Stimulated activated CD4-positive, alpha-beta T cell treated with anti-CD3 and anti-CD28 coated beads, TNF-alpha, amount 100 ng/mL, for 1 hour (primary cell): Measurements from ENCODE around the gene DLG2.

ENCODE experiments used
- DNase-seq, 3 donors: peaks; one replicate each; pipeline ENCODE4 v3.0.0-alpha.2; 2020; ENCODE audit warnings: low read depth in 3 of 3, low spot score in 1 of 3

DLG2 gene

GRCh38 chr11:84236436-84236835 lies 1390.7 kb downstream of the DLG2 start:
- DNase-seq: no peak

- no peak for DNase-seq
Observed at GRCh38 chr11:84234462-84235202, 1392.5 kb downstream of the DLG2 start.

- no peak for DNase-seq
Observed at GRCh38 chr11:84234011-84234410, 1393.1 kb downstream of the DLG2 start.

- DNase-seq: no peak
Observed at GRCh38 chr11:84232511-84232910, 1394.6 kb downstream of the DLG2 start.

GRCh38 chr11:84230402-84230801 lies 1396.7 kb downstream of the DLG2 start:
- no peak for DNase-seq

GRCh38 chr11:84227970-84228665 lies 1399.0 kb downstream of the DLG2 start:
- DNase-seq: no peak

GRCh38 chr11:84224042-84224441 lies 1403.1 kb downstream of the DLG2 start:
- DNase-seq: no peak

GRCh38 chr11:84218318-84218717 lies 1408.8 kb downstream of the DLG2 start:
- DNase-seq: no peak

GRCh38 chr11:84215672-84216071 lies 1411.5 kb downstream of the DLG2 start:
- DNase-seq: no peak

- no peak for DNase-seq
Observed at GRCh38 chr11:84214557-84214956, 1412.6 kb downstream of the DLG2 start.

- no peak for DNase-seq
Observed at GRCh38 chr11:84212468-84213390, 1414.4 kb downstream of the DLG2 start.

GRCh38 chr11:84211896-84212295 lies 1415.2 kb downstream of the DLG2 start:
- no peak for DNase-seq

- DNase-seq: no peak
Observed at GRCh38 chr11:84194696-84195095, 1432.4 kb downstream of the DLG2 start.

GRCh38 chr11:84193706-84194105 lies 1433.4 kb downstream of the DLG2 start:
- DNase-seq: no peak

- DNase-seq: no peak
Observed at GRCh38 chr11:84188521-84188920, 1438.6 kb downstream of the DLG2 start.

GRCh38 chr11:84173078-84173477 lies 1454.1 kb downstream of the DLG2 start:
- no peak for DNase-seq

GRCh38 chr11:84165139-84165538 lies 1462.0 kb downstream of the DLG2 start:
- no peak for DNase-seq

GRCh38 chr11:84164728-84165127 lies 1462.4 kb downstream of the DLG2 start:
- no peak for DNase-seq

- DNase-seq: no peak
Observed at GRCh38 chr11:84163116-84163515, 1464.0 kb downstream of the DLG2 start.

- no peak for DNase-seq
Observed at GRCh38 chr11:84157639-84158038, 1469.5 kb downstream of the DLG2 start.

- no peak for DNase-seq
Observed at GRCh38 chr11:84146826-84147225, 1480.3 kb downstream of the DLG2 start.
